ENCODE results near the gene EARS2.

Gene EARS2

DNA sequence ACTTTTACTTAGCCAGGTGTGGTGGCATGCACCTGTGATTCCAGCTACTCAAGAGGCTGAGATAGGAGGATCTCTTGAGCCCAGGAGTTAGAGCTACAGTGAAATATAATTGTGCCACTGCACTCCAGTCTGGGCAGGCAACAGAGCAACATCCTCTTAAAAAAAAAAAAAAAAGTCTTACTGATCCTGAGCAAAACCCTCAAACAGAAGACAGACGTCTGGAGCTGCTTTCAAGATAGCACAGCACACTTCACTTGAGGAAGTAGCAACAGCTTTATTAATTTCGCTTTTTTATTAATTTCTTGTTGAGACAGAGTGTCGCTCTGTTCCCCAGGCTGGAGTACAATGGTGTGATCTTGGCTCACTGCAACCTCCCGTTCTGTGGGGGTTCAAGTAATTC lies 36.6 kb downstream of the EARS2 start:
- no peak for DNase-seq (ENCODE audit: low read depth)
- no peak overlapping the region for H3K4me3 ChIP-seq (ENCODE audit: low read depth, low read length)
- TF ChIP-seq, protein P1, sequence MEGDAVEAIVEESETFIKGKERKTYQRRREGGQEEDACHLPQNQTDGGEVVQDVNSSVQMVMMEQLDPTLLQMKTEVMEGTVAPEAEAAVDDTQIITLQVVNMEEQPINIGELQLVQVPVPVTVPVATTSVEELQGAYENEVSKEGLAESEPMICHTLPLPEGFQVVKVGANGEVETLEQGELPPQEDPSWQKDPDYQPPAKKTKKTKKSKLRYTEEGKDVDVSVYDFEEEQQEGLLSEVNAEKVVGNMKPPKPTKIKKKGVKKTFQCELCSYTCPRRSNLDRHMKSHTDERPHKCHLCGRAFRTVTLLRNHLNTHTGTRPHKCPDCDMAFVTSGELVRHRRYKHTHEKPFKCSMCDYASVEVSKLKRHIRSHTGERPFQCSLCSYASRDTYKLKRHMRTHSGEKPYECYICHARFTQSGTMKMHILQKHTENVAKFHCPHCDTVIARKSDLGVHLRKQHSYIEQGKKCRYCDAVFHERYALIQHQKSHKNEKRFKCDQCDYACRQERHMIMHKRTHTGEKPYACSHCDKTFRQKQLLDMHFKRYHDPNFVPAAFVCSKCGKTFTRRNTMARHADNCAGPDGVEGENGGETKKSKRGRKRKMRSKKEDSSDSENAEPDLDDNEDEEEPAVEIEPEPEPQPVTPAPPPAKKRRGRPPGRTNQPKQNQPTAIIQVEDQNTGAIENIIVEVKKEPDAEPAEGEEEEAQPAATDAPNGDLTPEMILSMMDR (IDR thresholded peaks at IDR 0.05; ENCODE audit: low read depth, low read length, missing control alignments): no peak

DNA sequence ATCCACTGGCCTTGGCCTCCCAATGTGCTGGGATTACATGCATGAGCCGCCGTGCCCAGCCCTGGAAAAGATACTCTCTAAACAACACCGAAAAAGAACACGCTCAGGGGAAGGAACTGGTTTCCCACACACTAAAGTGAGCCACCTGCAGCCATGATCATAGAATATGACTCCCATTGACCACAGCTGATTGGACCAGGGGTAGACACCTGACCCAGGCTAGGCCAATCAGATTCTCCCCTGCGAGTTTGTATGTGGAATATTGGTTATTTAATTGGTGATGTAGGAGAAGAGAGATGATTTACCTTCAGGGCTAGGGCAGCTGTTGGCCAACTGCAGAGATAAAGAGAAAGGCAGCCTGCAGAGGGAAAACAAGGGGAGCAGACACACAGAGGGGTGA lies 37.9 kb downstream of the EARS2 start:
- H3K4me3 ChIP-seq (ENCODE audit: low read depth, low read length): no peak overlapping the region

DNA sequence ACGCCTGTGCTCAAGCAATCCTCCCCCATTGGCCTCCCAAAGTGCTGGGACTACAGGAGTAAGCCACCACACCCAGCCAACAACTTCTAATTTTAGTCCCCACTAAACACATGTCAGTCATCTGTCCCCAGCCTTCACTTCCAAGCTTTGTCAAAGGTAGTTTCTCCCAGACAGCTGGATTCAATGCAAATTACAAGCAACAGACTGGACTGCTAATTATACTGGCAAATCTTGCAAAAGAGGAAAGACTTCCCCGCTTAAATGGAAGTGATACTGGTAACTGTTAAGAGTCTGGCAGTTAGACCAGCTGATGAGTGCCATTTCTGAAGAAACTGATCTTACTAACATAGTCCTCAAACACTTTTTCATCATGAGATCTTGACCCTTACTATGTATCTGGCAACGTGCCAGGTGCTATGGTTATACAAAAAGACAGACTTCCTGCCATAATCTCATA lies 38.7 kb downstream of the EARS2 start:
- DNase-seq (ENCODE audit: low read depth): peak; percentile 76
- H3K4me3 ChIP-seq (ENCODE audit: low read depth, low read length): no peak overlapping the region
- TF ChIP-seq, protein P1 (IDR thresholded peaks at IDR 0.05; ENCODE audit: low read depth, low read length, missing control alignments): no peak

More for the DNA sequence above, 37.9 kb downstream of the EARS2 start:
- no peak for DNase-seq (ENCODE audit: low read depth)
- TF ChIP-seq, protein P1 (IDR thresholded peaks at IDR 0.05; ENCODE audit: low read depth, low read length, missing control alignments): no peak

DNA sequence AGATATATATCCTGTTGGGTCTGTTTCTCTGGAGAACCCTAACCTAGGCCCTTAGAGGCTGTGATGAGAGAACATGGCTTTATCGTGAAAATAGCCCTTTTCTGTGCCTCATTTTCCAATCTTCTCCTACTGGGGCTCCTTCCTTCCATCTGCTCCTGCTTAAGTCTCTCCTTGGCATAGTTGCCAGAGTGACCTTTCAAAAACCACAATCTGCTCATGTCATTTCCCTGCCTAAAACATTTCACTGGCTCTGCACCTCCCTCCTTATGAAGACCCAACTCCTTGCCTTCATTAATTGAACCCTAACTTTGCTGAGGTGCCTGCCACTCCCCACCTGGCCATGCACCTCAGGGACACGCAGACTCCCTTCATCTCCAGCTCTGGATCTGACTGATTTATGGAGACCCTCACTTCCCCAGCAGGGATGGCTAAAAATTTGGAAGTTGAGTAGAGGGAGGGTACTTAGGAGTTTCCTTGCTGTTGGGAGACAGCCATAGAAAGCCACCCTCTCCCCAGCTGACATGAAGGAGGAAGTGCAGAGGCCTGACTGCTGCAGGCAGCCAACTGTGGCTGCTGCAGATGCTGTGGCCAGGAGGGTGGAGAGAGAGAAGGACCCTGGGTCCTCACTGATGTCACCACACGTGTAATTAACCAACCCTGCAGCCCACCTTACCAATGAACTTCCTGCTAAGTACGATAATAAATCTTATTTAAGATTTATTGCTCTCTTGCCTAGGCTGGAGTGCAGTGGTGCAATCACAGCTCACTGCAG lies 40.6 kb downstream of the EARS2 start:
- no peak for DNase-seq (ENCODE audit: low read depth)
- TF ChIP-seq, protein P1 (IDR thresholded peaks at IDR 0.05; ENCODE audit: low read depth, low read length, missing control alignments): no peak
- H3K4me3 ChIP-seq (ENCODE audit: low read depth, low read length): no peak overlapping the region

DNA sequence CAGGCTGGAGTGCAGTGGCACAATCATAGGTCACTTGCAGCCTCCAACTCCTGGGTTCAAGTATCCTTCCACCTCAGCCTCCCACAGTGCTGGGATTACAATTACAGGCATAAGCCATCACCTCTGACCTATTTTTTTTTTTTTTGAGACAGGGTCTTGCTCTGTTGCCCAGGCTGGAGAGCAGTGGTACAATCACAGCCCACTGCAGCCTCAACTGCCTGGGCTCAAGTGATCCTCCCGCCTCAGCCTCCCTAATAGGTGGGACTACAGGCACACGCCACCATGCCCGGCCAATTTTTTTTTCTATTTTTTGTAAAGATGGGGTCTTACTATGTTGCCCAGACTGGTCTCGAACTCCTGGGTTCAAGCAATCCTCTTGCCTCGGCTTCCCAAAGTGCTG lies 41.3 kb downstream of the EARS2 start:
- TF ChIP-seq, protein P1 (IDR thresholded peaks at IDR 0.05; ENCODE audit: low read depth, low read length, missing control alignments): no peak
- no peak overlapping the region for H3K4me3 ChIP-seq (ENCODE audit: low read depth, low read length)
- DNase-seq (ENCODE audit: low read depth): no peak

DNA sequence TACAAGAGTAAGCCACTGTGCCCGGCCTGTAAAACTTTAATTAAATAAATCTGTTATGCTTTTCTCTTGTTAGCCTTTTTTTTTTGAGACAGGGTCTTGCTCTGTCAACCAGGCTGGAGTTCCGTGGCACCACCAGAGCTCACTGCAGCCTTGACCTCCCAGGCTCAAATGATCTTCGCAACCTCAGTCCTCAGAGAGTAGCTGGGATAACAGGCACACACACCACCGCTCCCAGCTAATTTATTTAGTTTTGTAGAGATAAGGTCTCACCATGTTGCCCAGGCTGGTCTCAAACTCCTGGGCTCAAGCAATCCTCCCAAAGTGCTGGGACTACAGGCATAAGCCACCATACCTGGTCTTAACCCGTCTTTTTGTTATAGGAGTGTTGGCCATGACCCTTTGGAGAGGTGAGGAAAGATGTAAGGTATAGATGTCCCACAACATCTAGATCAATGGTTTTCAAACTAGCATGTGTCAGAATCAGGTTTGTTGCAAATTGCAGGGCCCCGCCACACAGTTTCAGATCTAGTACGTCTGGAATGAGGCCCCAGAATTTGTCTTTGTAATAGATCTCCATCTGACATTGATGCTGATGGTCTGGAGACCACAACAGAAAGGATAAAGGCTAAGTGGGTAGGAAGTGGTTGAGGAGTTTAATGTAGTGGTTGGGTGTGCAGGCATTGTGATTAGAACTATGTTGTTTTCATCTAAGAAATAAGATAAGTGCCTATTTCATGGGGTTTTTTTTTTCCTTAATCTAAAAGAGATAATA lies 42.6 kb downstream of the EARS2 start:
- TF ChIP-seq, protein P1 (IDR thresholded peaks at IDR 0.05; ENCODE audit: low read depth, low read length, missing control alignments): no peak
- no peak for DNase-seq (ENCODE audit: low read depth)
- no peak overlapping the region for H3K4me3 ChIP-seq (ENCODE audit: low read depth, low read length)

All from GM12864 (cell line).